NCI-H524 treated with DMSO at 0.1 percent for 48 hours (cell line): Measurements from ENCODE around the gene EPB41L4A.
A peak's percentile ranks its signal among the peaks of the same experiment; 100 is the strongest.
"Not testable (repeated sequence)": the region's sequence is repeated elsewhere in the genome, so short reads cannot be mapped to it uniquely, and the experiment has no call there.

Experiments
- DNase-seq: peaks from one replicate; lab custom pipeline; 2025; lab: John Stamatoyannopoulos, UW

Gene EPB41L4A

GRCh38 chr5:112208195-112208594 lies 210.9 kb downstream of the EPB41L4A start:
- not testable (repeated sequence) for DNase-seq

DNA sequence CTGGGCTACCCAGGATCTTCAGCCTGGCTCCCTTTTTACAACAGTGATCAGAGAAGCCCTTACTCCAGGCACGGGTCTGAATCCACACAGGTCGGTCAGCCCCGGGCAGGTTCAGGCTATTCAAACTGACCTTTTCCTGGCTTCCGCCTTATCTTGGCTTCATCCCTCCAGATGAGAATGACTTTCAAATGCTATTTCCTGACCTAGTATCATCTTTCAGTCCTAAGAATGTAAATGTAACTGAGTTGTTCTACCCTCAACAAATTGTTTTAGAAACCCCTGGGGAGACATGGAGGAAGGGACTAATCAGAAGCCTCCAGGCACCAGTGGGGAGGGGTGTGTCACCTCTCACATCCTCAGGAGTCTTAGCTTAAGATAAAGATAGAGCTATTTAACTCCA lies 213.2 kb downstream of the EPB41L4A start:
- no peak for DNase-seq

DNA sequence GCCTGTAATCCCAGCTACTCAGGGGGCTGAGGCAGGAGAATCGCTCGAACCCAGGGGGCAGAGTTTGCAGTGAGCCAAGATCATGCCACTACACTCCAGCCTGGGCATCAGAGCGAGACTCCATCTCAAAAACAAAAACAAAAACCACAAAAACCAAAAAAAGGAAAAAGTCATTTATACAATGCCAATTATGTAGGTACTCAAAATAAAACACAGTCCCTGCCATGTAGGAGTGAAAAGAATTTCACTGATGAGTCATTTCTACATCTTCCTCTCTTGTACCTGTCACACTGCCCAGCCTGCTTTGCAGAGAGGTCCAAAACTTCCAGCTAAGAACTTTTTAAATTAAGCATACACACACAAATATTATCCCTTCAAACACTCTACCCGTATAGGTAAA lies 215.8 kb downstream of the EPB41L4A start:
- no peak for DNase-seq

- DNase-seq: no peak
Observed at GRCh38 chr5:112202694-112203093, 216.4 kb downstream of the EPB41L4A start.

GRCh38 chr5:112201141-112201540 lies 217.9 kb downstream of the EPB41L4A start:
- no peak for DNase-seq

DNA sequence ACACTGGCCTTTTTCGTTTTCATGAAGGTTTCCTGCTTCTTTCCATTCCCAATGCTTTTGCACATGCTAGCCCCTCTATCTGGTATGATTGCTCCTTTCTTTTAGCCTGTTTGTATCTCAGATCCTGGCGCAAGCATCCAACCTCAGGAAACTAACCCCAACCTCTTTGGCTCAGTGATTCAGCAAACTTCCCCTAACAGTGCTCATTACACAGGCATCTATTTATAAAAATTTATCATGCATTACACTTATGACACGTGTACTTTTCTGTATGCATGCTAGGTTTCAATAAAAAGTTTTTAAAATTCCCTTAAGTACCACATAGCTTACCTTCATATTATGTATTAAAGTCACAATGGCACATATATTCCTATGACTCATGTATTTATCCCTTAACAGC lies 218.9 kb downstream of the EPB41L4A start:
- no peak for DNase-seq

DNA sequence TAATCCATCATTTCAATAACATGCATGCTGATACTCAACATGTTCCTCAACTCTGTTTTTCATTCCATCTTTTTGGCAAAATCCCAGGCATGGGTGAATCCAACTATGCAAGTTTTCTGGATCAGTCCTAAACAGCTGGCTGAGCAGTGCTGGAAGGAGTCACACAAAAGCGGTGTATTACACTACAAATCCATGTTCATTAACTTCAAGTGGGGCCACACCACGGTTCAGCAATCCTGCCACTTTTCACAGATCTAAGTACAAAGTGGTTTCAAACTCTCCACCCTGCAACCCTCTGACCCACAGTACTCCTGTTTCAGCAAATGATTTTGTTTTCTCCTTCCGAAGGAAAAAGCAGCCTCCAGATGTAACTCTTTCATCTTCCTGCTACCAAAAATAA lies 222.5 kb downstream of the EPB41L4A start:
- no peak for DNase-seq

- no peak for DNase-seq
Observed at GRCh38 chr5:112195924-112196323, 223.2 kb downstream of the EPB41L4A start.

GRCh38 chr5:112192866-112193265 lies 226.2 kb downstream of the EPB41L4A start:
- DNase-seq: no peak

DNA sequence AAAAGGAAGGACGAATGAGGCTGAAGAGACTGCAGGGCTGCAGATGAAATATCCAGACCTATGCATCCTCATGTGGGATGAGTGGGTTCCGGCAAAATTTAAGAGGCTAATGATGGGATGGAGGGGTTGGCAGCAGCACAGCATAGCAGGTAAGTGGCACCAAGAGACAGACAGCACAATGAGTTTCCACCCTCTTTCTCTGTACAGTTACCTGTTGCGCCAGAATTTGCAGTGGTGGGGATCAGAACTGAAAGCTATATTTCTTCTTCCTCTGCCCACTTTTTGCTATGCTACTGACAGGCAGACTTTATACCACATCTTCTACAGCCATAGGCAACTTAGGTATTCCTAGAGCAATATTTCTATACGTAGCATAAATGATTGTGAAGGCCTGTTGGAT lies 227.0 kb downstream of the EPB41L4A start:
- DNase-seq: no peak

GRCh38 chr5:112189391-112189790 lies 229.7 kb downstream of the EPB41L4A start:
- DNase-seq: no peak

DNA sequence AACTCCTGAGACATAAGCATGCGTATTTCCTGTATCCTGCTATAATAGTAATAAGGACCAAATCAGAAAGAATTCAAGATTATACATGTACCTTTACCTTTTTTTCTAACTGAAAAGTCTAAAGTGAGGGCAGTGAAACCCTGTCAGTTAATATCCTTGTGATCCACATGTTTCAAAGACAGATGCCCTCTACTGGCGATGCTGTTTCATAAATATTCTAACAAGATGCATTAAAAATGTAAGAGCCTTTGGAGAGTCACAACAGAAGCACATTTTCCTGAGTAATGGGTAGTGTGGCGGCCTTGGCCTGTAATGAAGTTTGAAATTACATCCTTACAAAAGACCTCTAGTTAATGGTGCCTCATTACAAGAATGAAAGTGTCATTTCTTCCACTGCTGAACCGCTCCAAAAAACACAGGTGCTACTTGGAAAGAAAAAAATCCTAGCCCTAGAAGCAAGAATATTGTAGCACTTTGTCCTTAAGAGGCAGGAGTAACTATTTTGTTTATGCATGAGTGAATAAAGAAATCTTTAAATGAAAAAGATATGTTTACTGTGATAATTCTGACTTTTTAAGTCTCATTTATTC lies 232.6 kb downstream of the EPB41L4A start:
- DNase-seq: no peak

DNA sequence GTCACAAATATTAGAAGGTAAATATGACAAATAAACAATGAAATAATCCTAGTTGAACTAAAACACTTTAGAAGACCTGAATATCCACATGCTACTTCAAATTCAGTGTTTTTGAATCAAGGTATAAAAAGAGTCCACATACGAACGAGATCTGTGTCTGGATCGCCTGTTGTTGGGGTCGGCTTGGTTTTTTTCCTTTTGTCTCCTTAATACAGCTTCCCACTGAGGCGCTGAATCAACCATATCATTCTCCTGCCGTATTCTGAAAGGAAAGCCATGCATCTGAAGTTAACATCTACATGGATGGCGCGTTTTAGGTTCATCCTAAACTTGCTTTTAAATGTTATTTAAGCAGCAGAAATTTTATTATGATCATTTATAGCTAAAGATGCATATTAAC lies 235.2 kb downstream of the EPB41L4A start:
- DNase-seq: no peak

DNA sequence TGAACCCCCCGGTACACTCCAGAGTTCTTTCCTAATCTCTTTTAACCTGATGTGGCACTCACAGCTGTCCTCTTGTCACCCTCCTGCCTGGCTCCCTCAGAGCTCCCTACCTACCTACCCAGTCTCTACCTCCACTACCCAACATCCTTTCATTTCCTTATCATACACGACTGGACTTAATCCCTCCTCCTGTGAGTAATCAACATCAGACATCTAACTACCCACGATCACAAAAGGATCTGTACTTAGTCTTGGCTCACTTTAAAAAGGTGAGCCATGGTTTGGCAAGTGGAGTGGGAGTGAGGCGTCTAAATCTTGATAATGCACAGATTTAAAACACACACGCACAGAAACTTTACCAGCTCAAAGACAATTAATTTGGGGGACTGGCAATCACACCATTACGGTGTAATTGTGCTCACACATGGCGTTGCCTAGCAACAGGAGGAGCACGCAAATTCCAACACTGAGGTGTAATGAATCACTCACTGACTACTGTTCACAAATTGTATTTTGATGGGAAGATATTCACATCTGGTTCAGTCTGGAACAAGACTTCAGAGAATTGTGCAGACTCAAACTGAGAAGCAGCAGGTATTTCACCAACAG lies 235.9 kb downstream of the EPB41L4A start:
- DNase-seq: no peak

- no peak for DNase-seq
Observed at GRCh38 chr5:112179290-112179689, 239.8 kb downstream of the EPB41L4A start.

GRCh38 chr5:112174959-112175594 lies 244.0 kb downstream of the EPB41L4A start:
- peak; percentile 33 for DNase-seq

GRCh38 chr5:112165897-112166737 lies 253.0 kb downstream of the EPB41L4A start:
- DNase-seq: no peak

- DNase-seq: no peak
Observed at GRCh38 chr5:112165399-112165798, 253.7 kb downstream of the EPB41L4A start.

GRCh38 chr5:112163435-112163834 lies 255.6 kb downstream of the EPB41L4A start:
- DNase-seq: no peak

DNA sequence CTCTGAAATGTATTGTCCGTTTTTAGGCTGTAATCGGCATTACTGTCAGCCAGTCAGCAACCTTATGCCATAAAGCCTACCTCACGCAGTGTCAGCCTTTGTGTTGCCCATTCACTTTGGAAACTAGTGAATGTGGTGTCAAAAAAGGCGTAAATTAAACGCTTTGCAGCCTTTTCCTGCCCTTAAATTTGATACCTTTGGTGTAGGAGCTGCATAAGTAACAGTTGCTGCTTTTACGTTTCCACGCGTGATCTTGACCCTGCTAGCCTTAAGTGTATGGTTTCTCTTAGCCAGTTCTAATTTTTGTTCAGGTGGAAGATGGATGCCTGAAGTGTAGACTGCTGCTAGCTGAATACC lies 257.7 kb downstream of the EPB41L4A start:
- no peak for DNase-seq

DNA sequence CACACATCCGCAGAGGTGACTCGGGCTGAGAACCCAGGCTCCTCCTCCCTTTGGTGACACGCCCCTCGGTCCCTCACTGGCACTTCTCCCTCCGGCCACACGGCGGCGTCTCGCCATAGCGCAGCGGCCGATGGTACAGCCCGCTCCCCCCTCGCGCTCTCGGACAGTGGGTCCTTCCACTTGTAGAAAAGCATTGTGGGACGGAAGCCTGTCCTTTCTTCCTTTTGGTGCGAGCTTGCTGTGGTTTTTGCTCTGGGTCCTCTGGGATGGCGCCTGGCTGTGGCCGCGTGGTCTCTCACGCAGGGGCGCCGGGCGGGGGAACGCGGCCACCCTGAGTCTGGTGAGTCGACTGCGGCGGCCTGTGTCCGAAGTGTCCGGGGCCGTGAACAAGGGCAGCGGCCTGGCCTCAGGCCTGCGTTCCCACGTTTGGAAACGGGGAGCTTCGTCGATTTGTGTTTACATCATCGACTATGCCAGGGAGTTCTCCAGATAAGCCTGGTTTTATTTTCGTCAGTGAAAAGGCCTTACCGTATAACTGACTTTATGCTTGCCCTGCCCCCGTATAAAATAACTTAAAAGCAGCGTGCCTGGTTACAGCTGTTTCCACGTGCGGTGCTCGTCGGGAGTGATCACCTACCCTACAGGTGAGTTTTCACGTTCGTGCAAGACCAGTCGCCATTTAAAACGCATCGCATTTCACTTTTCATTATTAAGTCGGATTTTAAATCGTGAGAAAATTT lies 258.3 kb downstream of the EPB41L4A start:
- DNase-seq: peak; percentile 25

GRCh38 chr5:112159435-112159834 lies 259.6 kb downstream of the EPB41L4A start:
- DNase-seq: no peak
